KOPT-K1 (cell line): ENCODE measurements around the gene ZBTB24.

Source experiments
- H3K27ac ChIP-seq: fragments of 200-600 bp; sonication (generic); 2 replicates; pipeline ENCODE4 v1.5.1; 2016; ENCODE audit warnings: antibody characterized with exemption, mild to moderate bottlenecking, low read depth, low read length; ENCODE audit not compliant: poor library complexity, severe bottlenecking
- H3K36me3 ChIP-seq: fragments of 200-600 bp; sonication (generic); 2 replicates; pipeline ENCODE4 v1.5.1; 2017; ENCODE audit warnings: antibody characterized with exemption, mild to moderate bottlenecking, low read length, moderate library complexity; ENCODE audit not compliant: insufficient read depth
- H3K9me3 ChIP-seq: fragments of 200-600 bp; sonication (generic); 2 replicates; pipeline ENCODE4 v1.5.1; 2017; ENCODE audit warnings: antibody characterized with exemption, low read length, mild to moderate bottlenecking; ENCODE audit not compliant: insufficient read depth, poor library complexity, severe bottlenecking

Gene ZBTB24

DNA sequence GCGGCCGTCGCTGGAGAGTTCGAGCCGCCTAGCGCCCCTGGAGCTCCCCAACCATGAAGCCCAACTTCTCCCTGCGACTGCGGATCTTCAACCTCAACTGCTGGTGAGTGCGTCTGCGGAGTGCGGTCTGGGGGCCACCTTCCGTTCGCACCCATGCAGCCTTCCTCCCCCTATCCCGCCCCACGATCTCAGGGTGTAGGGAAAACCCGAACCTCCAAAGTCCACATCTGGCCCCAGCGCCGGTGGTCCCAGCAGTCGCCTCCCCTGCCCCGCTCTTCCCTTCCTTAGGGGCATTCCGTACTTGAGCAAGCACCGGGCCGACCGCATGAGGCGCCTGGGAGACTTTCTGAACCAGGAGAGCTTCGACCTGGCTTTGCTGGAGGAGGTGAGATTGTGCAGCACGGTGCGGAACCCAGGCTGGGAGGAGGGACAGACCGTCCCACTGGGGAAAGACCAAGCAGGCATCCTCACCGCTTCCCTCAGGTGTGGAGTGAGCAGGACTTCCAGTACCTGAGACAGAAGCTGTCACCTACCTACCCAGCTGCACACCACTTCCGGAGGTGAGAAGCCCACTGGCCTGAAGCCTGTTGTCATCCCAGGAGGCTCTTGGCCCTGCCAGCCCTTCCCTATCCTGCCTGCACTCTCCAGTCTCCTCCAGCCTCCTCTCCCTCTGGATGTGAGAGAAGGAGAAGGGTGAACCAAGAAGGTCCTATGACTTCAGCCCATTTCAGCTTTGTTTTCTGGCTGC, 41.8 kb downstream of the ZBTB24 start:
- H3K36me3 ChIP-seq: peaks cover 46% of the 10 kb centered on the region
- peak overlapping the region; percentile 87 for H3K27ac ChIP-seq
- no peaks in the 10 kb centered on the region for H3K9me3 ChIP-seq

DNA sequence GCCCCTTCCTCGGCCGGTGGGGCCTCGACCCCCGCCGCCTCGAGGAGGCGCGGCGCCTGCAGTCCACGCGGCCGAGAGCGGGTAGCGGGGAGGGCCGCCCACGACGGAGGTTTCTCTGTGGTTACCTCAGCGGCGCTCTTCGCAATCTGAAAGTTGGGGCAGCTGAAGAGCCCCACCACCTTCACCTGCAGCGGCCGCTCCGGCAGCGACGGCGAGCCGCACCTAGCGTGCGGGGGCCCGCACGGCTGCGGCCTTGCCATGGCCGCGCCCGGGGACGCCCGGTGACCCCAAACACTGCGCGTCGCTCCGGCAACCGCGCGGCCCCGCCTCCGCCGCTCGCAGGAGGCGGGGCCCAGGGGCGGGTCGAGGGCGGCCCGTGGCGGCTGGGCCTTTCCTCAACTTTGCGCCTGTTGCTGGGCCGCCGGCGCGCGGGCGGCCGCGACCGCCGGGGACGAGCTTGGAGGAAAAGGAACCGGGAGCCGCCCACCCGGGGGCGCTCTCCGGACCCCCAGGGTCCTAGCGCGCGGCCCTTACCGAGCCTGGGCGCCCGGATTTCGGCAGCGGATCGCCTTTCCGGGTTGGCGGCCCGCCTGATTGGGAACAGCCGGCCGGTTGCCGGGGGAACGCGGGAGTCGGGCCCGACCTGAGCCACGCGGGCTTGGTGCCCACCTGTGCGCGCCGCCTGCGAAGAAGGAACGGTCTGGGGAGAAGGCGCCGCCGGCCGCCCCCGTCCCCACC, 42.5 kb downstream of the ZBTB24 start, which contains the start of the genes PPIL6 and SMPD2:
Gene PPIL6, minus strand, starts transcription at position 298 of the 738 bp plus-strand sequence. Its CDS starts 38 bp downstream, at position 260.
Gene SMPD2, plus strand, starts transcription at position 394 of the 738 bp plus-strand sequence. CDS start 398 bp downstream, outside the sequence.
- peak within 1 kb of the TSS; percentile 87 for H3K27ac ChIP-seq
- peaks cover 38% of the 10 kb centered on the region for H3K36me3 ChIP-seq
- H3K9me3 ChIP-seq: no peaks in the 10 kb centered on the region

DNA sequence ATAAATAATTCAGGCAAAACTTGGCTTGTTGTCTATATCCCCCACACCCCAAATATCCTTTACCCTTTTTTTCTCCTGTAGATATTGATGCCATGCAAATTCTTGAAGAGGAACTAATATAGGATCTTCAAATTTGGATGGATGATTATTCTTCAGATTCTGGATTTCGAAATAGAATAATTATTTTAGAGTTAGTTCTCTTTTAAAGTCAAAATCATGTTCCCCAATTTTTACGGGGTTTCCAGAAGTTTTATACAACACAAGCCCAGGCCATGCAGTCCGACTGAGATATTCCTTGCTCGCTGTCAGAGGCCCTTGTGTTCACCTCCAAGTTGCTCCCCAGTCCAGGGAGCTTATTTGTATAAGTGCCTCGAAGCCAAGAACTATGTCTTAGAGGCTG, 47.0 kb downstream of the ZBTB24 start:
- Histone ChIP-seq H3K27ac (no peak overlapping the region), H3K36me3 (no peaks in the 10 kb centered on the region), H3K9me3 (no peaks in the 10 kb centered on the region)

DNA sequence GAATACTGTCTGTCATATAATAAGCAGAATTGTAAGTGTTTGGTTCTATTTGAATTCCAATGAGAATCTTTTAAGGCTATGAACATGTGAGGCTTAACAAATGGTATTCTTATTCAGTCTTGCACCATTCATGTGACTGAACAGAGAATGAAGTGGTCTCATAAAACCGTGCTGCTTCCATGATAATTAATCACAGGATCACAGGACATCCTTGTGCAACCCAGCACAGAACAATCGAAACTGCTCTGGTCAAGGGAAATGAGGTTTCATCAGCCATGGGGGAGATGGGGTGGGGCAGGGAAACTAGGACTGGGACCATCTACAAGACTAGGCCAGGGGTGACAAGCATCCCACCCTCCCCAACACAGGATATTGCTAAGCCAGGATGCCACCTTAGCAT, 48.6 kb downstream of the ZBTB24 start:
- Histone ChIP-seq H3K27ac (no peak overlapping the region), H3K9me3 (no peaks in the 10 kb centered on the region), H3K36me3 (no peaks in the 10 kb centered on the region)

DNA sequence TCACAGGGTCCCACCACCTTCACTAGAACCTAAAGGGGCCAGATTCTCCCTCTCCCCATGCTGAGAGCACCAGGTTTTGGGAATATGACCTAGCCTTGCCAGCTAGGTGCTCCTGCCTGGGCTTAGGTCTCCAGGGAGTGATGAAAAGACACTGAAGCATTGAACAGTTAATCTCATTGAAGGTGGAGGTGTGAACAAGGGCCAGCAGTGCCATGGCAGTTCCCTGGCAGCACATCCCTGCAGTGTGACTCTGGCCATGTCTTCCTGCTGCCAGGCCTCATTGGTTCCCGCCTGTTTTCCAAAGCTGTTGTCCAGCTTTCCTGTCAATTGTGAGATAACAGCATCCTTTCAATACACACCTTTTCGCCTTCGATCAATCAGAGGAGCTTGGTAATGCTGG, 53.5 kb downstream of the ZBTB24 start:
- H3K27ac ChIP-seq: no peak overlapping the region
- H3K9me3 ChIP-seq: no peaks in the 10 kb centered on the region
- H3K36me3 ChIP-seq: no peaks in the 10 kb centered on the region

DNA sequence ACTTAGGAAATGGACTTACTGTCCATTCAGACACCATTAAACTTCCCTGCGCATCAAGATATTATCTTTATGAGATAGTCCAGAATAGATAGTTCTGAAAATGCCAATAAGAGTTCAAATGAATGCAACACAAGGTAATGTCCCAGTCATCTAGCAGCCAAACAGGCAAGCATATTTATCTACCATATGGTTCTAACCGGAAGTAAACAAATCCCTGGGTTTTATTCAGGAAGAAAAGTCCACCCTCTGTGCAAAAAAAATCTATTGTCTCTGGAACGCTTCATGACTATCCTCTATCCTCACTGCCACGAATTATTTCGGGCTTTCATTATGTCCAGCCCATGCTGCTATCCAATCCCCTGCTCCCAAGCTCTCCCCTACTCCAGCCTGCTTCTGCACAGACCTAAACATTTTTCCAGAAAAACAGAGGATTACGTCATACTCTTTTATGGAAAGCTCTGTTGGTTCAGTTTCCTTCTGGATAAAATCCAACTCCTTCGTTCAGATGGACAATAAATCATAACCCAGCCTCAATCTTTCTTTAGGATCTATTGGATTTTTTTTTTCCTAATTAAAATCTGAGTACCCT, 54.0 kb downstream of the ZBTB24 start:
- Histone ChIP-seq H3K36me3 (no peaks in the 10 kb centered on the region), H3K9me3 (no peaks in the 10 kb centered on the region), H3K27ac (no peak overlapping the region)

DNA sequence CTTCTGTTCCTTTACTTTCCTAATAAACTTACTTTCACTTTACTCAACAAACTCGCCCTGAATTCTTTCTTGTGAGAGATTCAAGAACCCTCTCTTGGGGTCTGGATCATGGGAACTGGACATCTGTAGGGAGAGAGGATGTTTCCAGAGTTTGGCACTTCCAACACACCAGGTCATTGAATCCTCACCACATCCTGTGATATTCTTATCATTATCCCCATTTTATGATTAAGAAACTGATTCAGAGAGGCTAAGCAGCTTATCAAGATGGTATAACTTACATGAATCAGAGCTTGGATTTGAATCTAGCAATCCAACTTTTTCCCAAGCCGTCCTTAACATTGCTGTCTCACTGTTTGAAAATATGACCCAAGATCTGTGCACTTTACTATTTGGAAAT, 58.1 kb downstream of the ZBTB24 start:
- H3K27ac ChIP-seq: no peak overlapping the region
- H3K9me3 ChIP-seq: no peaks in the 10 kb centered on the region
- H3K36me3 ChIP-seq: no peaks in the 10 kb centered on the region

DNA sequence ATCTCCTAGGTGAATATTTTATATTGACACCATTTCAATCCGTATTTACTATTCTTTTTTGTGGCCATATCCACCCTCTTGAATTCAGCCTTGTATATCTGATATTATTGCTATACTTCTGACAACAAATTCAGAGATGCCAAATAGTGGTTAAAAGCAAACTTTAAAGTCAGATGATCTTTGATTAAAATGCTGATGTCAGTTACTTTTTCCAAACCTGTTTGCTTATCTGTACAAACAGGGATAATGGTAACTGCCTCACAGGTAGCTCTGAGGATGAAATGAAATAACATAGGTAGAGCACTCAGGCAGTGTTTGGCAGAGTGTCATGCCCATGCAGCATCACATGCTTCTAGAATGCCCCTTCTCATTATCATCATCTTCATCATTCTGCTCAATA, 61.8 kb downstream of the ZBTB24 start:
- Histone ChIP-seq H3K27ac (no peak overlapping the region), H3K9me3 (no peaks in the 10 kb centered on the region), H3K36me3 (no peaks in the 10 kb centered on the region)

DNA sequence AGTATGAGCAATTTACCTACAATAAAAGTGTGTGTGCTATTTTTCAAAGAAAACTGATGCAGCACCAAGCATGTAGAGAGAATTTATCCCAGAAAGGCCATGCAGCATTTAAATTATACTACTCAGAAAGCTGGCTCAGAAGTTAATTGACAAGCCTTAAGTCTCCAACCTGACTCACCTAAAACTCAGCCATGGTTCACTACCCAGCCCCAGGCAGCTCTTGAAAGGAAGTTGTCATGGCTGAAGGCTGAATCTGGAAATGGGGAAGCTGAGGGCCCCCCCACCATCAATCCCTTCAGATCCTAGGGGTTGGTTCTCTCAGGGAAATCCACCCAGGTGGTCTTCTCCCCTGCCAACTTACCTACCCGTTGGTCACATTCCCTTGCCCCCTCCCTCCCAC, 62.3 kb downstream of the ZBTB24 start:
- H3K9me3 ChIP-seq: no peaks in the 10 kb centered on the region
- no peaks in the 10 kb centered on the region for H3K36me3 ChIP-seq
- no peak overlapping the region for H3K27ac ChIP-seq

DNA sequence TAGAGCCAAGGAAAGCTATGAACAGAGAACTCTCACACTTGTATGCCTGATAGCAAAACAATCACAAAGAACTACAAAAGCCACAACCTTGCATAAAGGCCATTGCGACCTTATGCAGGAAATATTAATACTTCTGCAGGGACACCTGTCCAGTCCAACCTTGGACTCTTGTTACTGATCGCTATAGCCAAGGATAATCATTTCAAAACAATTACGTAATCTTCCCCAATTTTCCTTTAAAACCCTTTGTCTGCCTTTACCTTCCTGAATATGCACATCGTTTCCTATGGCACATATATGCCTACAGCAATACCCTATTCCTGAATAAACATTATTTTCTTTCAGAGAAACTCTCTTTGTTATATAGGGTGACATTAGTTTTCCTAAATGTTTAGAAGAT, 65.4 kb downstream of the ZBTB24 start:
- Histone ChIP-seq H3K27ac (no peak overlapping the region), H3K9me3 (no peaks in the 10 kb centered on the region), H3K36me3 (no peaks in the 10 kb centered on the region)
